Spinal cord (tissue), 10 donors: ENCODE results near the gene ADAM23. TPM values are rescaled to one million over a fixed set of nuclear protein-coding genes. Genes with fewer than 3 reads are reported as not detected.

Experiments used
- DNase-seq, 6 donors: peaks; one replicate each; pipeline versions ENCODE4 v3.0.0 to v3.0.0-alpha.2; 2013 to 2015; ENCODE audit warnings: low spot score in 6 of 6, low read depth in 4 of 6
- H3K27ac ChIP-seq: one replicate; pipeline ENCODE4 v1.5.1; 2013; ENCODE audit warnings: low read depth, low read length, control low read depth
- H3K27me3 ChIP-seq: one replicate; pipeline ENCODE4 v1.6.1; 2013; ENCODE audit warnings: low read length; ENCODE audit not compliant: control insufficient read depth, insufficient read depth
- H3K36me3 ChIP-seq: one replicate; pipeline ENCODE4 v1.6.1; 2013; ENCODE audit warnings: low read length; ENCODE audit not compliant: control insufficient read depth, insufficient read depth
- H3K4me1 ChIP-seq: one replicate; pipeline ENCODE4 v1.6.1; 2013; ENCODE audit warnings: low read length; ENCODE audit not compliant: control insufficient read depth, insufficient read depth
- H3K4me3 ChIP-seq: one replicate; pipeline ENCODE4 v1.5.1; 2013; ENCODE audit warnings: low read depth, low read length, control low read depth
- H3K9me3 ChIP-seq: one replicate; pipeline ENCODE4 v1.6.1; 2013; ENCODE audit warnings: low read length; ENCODE audit not compliant: control insufficient read depth, insufficient read depth
- WGBS: methylation state at CpG from one replicate; pipeline ENCODE4 v1.1.5; 2013; ENCODE audit warnings: missing lambda C conversion rate; ENCODE audit not compliant: insufficient coverage; 5-methylcytosine and 5-hydroxymethylcytosine counted together
- polyA plus RNA-seq, 2 donors: library from polyadenylated mRNA; unstranded; fragments of 120-200 nt; gene quantifications; one replicate each; pipeline ENCODE4 v1.2.1, GENCODE V29; 2013; ENCODE audit not compliant: insufficient read length in 2 of 2
- total RNA-seq, 2 donors: library from RNA; depleted of rRNA in 1 of 2; stranded (reverse); fragments of 120-200 nt in 1 of 2; fragments of >200 nt in 1 of 2; gene quantifications; one replicate each; pipeline versions ENCODE4 v1.2.3 to v1.2.4, GENCODE V29; 2013 to 2014
- donor health status: healthy.

ADAM23 gene
- total and polyA plus RNA-seq, 4 donors, result 15.7 to 54.3 (median 51.3) TPM

- DNase-seq, result no peak
- Histone ChIP-seq H3K36me3 (peaks cover 2% of the 10 kb centered on the region), H3K4me3 (no peak overlapping the region), H3K9me3 (no peaks in the 10 kb centered on the region), H3K27me3 (no peaks in the 10 kb centered on the region), H3K4me1 (no peaks in the 10 kb centered on the region), H3K27ac (no peak overlapping the region)
- WGBS, result 89% methylated on average over 1 of the region's 6 CpGs
These were observed 167.9 kb downstream of the ADAM23 start for GRCh38 chr2:206611191-206611590.

- Histone ChIP-seq H3K36me3 (peaks cover 2% of the 10 kb centered on the region), H3K27ac (no peak overlapping the region), H3K4me3 (no peak overlapping the region), H3K9me3 (no peaks in the 10 kb centered on the region), H3K27me3 (no peaks in the 10 kb centered on the region), H3K4me1 (no peaks in the 10 kb centered on the region)
- WGBS, result 60% methylated on average over 3 of the region's 3 CpGs
- no peak for DNase-seq
These were observed 168.4 kb downstream of the ADAM23 start for GRCh38 chr2:206611736-206612135.

- H3K36me3 ChIP-seq, result peaks cover 2% of the 10 kb centered on the region
- H3K4me1 ChIP-seq, result no peaks in the 10 kb centered on the region
- no peak overlapping the region for H3K27ac ChIP-seq
- no peaks in the 10 kb centered on the region for H3K27me3 ChIP-seq
- DNase-seq, result no peak
- H3K4me3 ChIP-seq, result no peak overlapping the region
- H3K9me3 ChIP-seq, result no peaks in the 10 kb centered on the region
- 96% methylated on average over 6 of the region's 6 CpGs for WGBS
These were observed 171.5 kb downstream of the ADAM23 start for GRCh38 chr2:206614811-206615210.

DNA sequence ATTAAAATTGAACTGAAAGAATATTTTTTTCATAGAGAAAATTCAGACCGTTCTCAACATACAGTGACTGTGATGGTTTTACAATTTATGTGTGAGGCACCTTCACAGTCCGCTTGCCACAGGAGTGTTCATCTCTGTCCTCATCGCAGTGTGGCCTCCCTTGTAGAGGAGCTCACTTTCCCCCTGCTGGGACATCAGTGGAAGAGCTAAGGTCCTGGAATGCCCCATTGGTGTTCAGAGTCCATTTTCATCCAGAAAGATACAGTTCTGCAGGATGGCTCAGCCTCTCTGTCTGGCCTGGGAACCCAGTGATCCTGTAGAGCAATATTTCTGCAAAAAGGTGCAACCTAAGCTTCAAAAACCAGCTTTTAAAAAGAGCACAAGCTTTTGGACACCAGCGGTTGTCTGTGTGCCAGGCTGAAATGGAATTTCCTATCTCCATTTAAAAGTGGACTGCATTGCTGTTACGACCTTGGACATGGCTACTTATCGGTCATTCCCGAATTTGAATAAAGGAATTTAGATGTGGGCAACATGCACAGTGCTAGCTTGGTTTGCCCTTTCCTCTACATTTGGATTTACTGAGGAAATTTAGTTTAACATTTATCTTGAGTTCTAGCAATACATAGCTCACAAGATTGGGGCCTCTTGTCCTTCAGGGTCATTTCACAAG lies 172.2 kb downstream of the ADAM23 start:
- H3K4me3 ChIP-seq, result no peak overlapping the region
- peaks cover 2% of the 10 kb centered on the region for H3K36me3 ChIP-seq
- no peaks in the 10 kb centered on the region for H3K9me3 ChIP-seq
- no peaks in the 10 kb centered on the region for H3K27me3 ChIP-seq
- DNase-seq, result no peak
- H3K27ac ChIP-seq, result no peak overlapping the region
- 97% methylated on average over 3 of the region's 7 CpGs for WGBS
- no peaks in the 10 kb centered on the region for H3K4me1 ChIP-seq

DNA sequence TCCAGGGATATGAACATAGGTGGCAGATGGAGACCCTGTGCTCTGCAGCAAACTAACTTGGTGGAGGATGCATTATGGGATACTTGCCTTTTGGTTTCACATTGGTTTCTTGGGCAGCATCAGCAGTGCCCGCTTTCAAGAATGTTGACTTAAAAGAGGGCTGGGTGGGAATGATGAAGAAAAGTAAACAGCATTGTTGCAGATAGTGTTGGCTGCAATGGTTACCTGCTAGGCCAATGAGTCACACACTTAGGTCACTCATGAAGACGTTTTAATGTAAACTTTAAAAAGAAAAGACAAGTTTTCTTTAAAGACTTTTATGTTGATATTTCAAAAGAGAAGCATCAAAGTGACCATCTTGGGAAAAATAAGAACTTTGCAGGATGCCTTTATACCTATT lies 172.8 kb downstream of the ADAM23 start:
- WGBS, result 100% methylated on average over 1 of the region's 2 CpGs
- H3K36me3 ChIP-seq, result peaks cover 2% of the 10 kb centered on the region
- H3K27ac ChIP-seq, result no peak overlapping the region
- H3K4me1 ChIP-seq, result no peaks in the 10 kb centered on the region
- no peaks in the 10 kb centered on the region for H3K9me3 ChIP-seq
- no peaks in the 10 kb centered on the region for H3K27me3 ChIP-seq
- no peak for DNase-seq
- H3K4me3 ChIP-seq, result no peak overlapping the region

- Histone ChIP-seq H3K27me3 (no peaks in the 10 kb centered on the region), H3K4me1 (no peaks in the 10 kb centered on the region), H3K27ac (no peak overlapping the region), H3K4me3 (no peak overlapping the region), H3K36me3 (no peaks in the 10 kb centered on the region), H3K9me3 (no peaks in the 10 kb centered on the region)
- DNase-seq, result no peak
- WGBS, result no CpG with 5 or more reads among the region's 3 CpGs
These were observed 175.7 kb downstream of the ADAM23 start for GRCh38 chr2:206619011-206619410.

- H3K27me3 ChIP-seq, result no peaks in the 10 kb centered on the region
- H3K4me3 ChIP-seq, result no peak overlapping the region
- no peak for DNase-seq
- no peaks in the 10 kb centered on the region for H3K4me1 ChIP-seq
- no peaks in the 10 kb centered on the region for H3K36me3 ChIP-seq
- WGBS, result 60% methylated on average over 2 of the region's 2 CpGs
- no peaks in the 10 kb centered on the region for H3K9me3 ChIP-seq
- H3K27ac ChIP-seq, result no peak overlapping the region
These were observed 182.8 kb downstream of the ADAM23 start for GRCh38 chr2:206626108-206626507.

DNA sequence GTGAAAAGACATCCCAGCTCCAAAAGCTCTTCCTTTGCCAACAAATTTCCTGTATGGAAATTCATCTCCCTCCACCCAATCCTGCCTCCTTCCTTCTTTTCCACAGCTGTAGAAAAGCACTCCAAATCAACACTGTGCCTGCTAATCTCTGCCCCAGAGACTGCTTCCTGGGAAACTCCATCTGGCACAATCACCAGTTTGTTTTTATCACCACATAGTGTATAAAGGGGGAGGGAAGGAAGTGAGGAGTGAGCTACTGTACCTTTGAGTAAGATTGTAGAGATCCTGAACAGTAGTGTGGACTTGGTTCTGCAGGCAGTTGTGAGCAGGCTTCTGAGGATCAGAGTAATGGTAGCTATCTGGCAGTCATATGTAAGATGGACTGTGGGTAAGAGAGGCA lies 184.3 kb downstream of the ADAM23 start:
- H3K9me3 ChIP-seq, result no peaks in the 10 kb centered on the region
- H3K27ac ChIP-seq, result no peak overlapping the region
- H3K4me1 ChIP-seq, result no peaks in the 10 kb centered on the region
- no peaks in the 10 kb centered on the region for H3K27me3 ChIP-seq
- no peak overlapping the region for H3K4me3 ChIP-seq
- DNase-seq, result no peak
- no peaks in the 10 kb centered on the region for H3K36me3 ChIP-seq

DNA sequence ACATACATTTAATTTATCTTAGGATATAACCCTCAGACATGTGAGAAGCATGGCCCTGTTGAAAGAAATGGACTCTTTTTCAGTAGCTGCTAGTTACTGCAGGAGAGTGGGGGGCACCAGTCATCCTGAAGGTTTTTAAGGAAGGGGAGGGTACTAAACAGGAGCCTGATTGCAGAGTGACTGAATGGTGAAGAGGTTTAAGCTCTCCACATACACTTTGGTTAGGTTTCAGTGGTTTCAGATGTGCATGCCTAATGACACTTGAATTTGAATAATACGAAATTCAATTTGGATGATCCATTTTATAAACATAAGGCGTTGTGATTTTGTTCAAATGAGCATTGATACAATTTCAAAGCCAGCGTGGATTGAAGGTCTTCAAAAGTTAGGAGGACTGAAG lies 188.0 kb downstream of the ADAM23 start:
- DNase-seq, result no peak
- no peaks in the 10 kb centered on the region for H3K9me3 ChIP-seq
- no peak overlapping the region for H3K27ac ChIP-seq
- H3K36me3 ChIP-seq, result no peaks in the 10 kb centered on the region
- WGBS, result no CpG with 5 or more reads among the region's 3 CpGs
- no peaks in the 10 kb centered on the region for H3K27me3 ChIP-seq
- H3K4me1 ChIP-seq, result no peaks in the 10 kb centered on the region
- no peak overlapping the region for H3K4me3 ChIP-seq

GRCh38 chr2:206635015-206635414 lies 191.7 kb downstream of the ADAM23 start:
- WGBS, result 83% methylated on average over 1 of the region's 1 CpG
- Histone ChIP-seq H3K27ac (no peak overlapping the region), H3K36me3 (no peaks in the 10 kb centered on the region), H3K9me3 (no peaks in the 10 kb centered on the region), H3K4me3 (no peak overlapping the region), H3K4me1 (no peaks in the 10 kb centered on the region), H3K27me3 (peaks cover 5% of the 10 kb centered on the region)
- DNase-seq, result no peak
